ENCODE data around the gene ATRNL1.

Gene ATRNL1, protein sequence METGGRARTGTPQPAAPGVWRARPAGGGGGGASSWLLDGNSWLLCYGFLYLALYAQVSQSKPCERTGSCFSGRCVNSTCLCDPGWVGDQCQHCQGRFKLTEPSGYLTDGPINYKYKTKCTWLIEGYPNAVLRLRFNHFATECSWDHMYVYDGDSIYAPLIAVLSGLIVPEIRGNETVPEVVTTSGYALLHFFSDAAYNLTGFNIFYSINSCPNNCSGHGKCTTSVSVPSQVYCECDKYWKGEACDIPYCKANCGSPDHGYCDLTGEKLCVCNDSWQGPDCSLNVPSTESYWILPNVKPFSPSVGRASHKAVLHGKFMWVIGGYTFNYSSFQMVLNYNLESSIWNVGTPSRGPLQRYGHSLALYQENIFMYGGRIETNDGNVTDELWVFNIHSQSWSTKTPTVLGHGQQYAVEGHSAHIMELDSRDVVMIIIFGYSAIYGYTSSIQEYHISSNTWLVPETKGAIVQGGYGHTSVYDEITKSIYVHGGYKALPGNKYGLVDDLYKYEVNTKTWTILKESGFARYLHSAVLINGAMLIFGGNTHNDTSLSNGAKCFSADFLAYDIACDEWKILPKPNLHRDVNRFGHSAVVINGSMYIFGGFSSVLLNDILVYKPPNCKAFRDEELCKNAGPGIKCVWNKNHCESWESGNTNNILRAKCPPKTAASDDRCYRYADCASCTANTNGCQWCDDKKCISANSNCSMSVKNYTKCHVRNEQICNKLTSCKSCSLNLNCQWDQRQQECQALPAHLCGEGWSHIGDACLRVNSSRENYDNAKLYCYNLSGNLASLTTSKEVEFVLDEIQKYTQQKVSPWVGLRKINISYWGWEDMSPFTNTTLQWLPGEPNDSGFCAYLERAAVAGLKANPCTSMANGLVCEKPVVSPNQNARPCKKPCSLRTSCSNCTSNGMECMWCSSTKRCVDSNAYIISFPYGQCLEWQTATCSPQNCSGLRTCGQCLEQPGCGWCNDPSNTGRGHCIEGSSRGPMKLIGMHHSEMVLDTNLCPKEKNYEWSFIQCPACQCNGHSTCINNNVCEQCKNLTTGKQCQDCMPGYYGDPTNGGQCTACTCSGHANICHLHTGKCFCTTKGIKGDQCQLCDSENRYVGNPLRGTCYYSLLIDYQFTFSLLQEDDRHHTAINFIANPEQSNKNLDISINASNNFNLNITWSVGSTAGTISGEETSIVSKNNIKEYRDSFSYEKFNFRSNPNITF (N-terminal part only)

GRCh38 chr10:115093286-115093775, at the start of gene ATRNL1:
Gene ATRNL1 (plus strand): TSS chr10:115093365. CDS start chr10:115093751, 386 bp downstream.
- no peak for DNase-seq

DNA sequence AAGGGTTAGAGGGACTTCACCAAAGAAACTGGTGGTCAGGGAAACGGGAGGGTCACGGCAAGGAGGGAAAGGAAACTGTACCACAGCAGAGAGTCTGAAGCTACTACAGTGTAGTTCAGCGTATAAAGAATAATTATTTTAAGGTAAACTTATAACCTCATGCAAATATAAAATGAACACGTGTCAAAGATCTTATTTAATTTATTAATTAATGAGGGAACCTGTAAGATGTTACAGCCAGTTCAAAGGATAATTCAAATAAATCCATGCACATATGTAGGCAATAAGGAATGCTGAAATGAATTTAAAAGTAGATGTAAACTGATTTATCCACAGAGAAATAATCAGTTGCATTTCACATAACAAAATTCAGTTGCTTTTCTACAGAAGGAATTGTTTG, 49.4 kb upstream of the ATRNL1 start:
- no peak for DNase-seq

DNA sequence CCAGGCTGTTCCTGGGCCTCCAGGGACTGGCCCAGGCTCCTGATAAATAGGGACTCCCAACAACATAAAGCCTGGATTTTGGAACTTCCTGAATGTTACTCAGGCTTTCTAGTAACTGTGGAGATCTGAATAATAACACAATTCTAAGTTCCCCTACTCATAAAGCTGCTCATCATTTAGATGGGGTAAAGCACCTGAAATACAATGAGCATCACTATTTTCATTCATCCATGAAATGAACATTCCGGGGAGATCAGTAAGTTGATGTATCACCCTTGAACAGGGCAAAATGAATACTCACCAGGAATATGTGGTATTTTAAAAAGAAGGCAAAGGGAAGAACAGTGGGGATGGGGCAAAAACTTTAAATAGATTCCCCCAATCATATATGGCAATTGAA, 48.3 kb upstream of the ATRNL1 start:
- DNase-seq: no peak

GRCh38 chr10:115045499-115045898, 47.7 kb upstream of the ATRNL1 start:
- no peak for DNase-seq

DNA sequence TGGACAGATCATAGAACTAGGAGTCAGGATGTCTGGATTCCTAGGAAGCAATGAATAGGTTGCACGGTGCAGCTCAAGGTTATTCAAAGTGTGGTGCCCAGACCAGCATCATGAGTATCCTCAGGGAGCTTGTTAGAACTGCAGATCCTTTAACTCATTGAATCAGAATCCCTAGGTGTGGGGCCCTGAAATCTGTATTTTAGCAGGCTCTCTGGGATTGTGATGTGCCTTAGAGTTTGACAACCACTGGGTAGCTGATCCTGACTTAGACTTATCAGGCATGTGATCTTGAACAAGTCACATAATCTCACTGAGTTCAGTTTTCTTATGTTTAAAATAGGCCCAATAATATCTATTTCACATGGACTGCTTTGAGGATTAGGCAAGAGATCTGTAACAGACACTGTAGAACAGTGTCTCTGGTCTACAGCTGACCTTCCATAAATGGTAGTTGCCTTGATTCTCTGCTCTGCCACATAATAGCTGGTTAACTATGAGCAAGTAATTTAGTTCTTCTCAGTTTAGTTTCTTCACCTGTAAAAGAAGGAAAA, 46.4 kb upstream of the ATRNL1 start:
- DNase-seq: no peak

GRCh38 chr10:115047705-115048104, 45.5 kb upstream of the ATRNL1 start:
- DNase-seq: no peak

- DNase-seq: no peak
Observed at GRCh38 chr10:115049318-115049717, 43.8 kb upstream of the ATRNL1 start.

DNA sequence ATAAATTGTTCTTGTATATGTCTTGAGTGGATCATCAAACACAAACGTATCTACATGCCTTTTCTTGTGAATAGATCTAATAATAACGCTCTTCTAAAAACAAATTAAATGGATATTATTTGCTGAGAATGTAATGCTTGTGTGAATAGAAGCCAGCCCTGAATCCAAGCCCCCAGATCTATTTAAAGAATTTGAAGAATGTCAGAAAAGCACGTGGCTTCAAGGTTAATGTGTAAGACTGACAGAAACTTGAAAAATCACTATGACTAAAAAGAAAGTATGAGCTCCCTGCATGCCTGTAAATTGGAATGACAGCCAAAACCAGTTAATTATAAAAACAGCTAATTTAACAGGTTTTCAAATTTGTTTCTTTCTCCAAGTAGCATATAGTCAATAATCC, 43.2 kb upstream of the ATRNL1 start:
- no peak for DNase-seq

DNA sequence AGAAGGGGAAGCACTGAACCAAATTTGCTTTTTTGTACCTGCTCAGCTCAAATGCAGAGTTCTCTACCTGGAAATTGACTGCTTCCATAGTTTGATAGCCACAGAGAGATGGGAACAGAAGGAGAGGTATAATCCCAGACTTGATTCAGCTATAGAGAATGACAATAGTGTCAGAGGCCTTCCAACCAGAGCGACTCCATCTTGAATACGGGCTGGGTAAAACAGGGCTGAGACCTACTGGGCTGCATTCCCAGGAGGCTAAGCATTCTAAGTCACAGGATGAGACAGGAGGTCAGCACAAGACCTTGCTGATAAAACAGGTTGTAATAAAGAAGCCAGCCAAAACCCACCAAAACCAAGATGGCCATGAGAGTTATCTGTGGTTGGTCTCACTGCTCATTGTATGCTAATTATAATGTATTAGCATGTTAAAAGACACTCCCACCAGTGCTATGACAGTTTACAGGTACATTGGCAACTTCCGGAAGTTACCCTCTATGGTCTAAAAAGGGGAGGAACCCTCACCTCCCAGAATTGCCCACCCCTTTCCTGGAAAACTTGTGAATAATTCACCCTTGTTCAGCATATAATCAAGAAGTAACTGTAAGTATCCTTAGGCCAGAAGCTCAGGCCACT, 42.7 kb upstream of the ATRNL1 start:
- no peak for DNase-seq

- no peak for DNase-seq
Observed at GRCh38 chr10:115051216-115051615, 41.9 kb upstream of the ATRNL1 start.

- DNase-seq: no peak
Observed at GRCh38 chr10:115052226-115052625, 40.9 kb upstream of the ATRNL1 start.

DNA sequence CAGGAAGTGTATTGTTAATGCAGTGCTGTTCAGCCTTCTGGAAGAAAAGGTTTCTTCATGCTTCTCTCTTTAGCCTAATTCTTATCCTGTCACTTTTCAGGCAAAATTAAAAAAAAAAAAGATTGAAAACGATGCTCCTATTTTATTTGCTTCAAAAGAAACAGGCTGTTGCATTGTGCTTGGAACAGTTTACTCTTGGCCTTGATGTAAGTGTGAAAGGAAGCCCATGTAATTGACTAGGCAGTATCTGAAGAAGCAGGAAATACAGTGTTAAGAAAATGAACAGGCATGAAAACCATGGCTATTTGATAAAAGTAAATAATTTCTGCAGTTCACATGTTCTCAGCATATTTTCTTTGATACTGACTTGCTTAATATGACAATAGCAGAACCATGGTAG, 40.4 kb upstream of the ATRNL1 start:
- no peak for DNase-seq

DNA sequence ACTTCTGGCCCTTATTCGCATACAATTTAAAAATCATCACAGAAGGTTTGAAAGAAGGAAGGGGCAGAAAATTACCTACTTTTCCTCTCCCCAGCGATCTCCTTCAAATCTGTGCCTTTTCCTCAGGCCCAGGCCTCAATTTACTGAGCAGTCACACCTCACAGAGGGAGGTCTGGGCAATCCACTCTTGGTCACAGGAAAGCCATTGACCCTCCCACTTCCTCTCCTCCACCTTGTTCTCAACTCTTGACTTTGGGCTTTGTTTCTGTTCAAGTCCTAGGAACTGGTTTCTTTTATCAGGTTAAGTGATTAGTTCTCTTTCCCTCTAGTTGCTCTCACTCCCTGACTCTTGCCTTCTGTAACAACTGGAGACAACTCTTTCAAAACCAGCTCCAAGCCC, 37.0 kb upstream of the ATRNL1 start:
- DNase-seq: no peak

- no peak for DNase-seq
Observed at GRCh38 chr10:115059301-115059898, 33.8 kb upstream of the ATRNL1 start.

DNA sequence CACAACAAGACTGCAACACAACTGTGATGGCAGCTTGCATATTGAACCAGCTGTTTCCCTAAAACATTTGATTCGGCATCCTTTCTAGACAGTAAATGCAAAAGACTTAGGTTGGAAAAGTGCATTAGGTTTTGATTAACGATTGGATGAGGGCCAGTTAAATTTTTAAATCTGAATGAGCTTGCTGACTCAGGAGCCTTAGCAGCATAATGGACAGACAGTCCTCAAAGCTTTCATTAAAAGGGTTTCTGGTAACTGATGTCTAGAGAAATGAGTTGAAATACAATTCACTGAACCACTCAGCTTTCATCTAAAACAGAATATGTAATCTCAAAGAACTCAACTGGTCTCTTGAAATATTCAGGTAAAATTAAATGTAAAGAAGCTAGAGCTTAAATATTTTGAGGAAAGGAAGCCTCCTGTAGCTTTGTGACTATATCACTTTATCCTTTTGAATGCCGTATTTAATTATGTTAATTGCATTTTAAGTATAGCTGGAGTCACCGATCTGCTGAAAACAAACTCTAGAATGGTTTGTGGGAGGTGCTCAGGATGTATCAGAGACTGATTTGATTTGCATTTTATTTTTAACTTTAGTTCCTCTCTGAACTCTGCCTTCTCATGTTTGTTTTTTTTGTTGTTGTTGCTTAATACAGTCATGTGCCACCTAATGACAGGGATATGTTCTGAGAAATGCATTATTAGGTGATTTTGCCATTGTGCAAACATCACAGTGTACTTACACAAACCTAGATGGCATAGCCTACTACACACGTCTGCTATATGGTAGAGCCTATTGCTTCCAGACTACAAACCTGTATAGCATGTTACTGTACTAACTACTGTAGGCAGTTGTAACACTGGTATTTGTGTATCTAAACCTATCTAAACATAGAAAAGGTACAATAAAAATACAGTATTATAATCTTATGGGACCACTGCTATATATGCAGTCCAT, 29.2 kb upstream of the ATRNL1 start:
- DNase-seq: no peak

DNA sequence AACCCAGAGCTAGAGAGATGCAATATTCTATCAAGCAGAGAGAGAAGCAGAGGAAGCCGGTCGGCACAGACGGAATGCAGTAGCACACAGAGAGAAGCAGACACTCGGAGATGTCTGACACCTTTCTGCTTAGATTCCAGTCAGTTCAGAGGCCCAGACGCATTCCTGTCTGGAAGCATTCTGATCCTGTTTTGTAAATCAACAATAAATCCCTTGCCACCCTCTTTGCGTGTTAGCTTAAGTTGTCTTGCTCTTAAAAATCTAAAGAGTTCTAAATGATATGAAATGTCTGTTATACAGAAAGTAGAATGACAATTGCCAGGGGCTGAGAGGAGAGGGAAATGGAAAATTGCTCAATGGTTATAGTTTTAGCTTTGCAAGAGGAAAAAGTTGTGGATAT, 27.4 kb upstream of the ATRNL1 start:
- DNase-seq: no peak

DNA sequence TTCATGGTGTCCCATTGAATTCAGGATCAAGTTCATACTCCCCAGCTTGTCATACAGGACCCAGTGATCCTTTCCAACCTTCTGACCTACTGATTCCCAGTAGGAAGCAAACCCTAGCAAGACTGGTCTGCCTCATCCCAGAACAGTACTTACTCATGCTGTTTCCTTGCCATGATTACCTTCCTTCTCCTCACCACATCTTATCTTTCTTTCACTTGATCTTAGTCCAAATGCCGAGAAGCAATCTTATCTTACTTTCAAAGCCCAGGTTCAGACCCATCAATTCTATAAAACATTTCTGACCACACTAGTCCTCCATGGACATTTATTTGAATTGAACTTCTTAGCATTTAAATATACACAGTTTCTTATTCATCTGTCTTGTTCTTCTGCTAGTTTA, 26.6 kb upstream of the ATRNL1 start:
- no peak for DNase-seq

GRCh38 chr10:115073796-115074195, 19.4 kb upstream of the ATRNL1 start:
- no peak for DNase-seq

DNA sequence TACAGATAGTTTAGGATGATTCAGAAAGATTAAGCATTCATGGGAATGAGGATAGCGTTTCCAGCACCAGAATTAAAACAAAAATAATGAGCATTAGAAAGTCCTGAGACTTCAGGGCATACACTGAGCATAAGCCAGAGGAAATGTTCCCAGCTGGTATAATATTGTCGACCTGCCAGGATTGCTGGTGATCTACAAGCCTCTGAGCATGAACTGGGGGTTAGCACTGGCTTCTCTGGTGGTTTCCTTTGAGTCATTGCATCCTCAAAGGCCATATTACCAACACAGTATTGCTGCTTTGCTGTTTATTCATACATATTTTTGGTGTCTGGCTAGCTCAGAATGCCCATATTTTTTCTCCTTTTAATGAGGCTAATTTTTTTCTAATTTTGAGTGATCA, 10.7 kb upstream of the ATRNL1 start:
- no peak for DNase-seq

GRCh38 chr10:115084277-115084850, 8.8 kb upstream of the ATRNL1 start:
- no peak for DNase-seq
